GF-D8 (cell line): ENCODE measurements around the gene MYOM1.
A peak's percentile ranks its signal among the peaks of the same experiment; 100 is the strongest.
"Not testable (repeated sequence)": the region's sequence is repeated elsewhere in the genome, so short reads cannot be mapped to it uniquely, and the experiment has no call there.

Experiments used
- DNase-seq: peaks from one replicate; lab custom pipeline; 2025; lab: John Stamatoyannopoulos, UW

The MYOM1 gene

DNA sequence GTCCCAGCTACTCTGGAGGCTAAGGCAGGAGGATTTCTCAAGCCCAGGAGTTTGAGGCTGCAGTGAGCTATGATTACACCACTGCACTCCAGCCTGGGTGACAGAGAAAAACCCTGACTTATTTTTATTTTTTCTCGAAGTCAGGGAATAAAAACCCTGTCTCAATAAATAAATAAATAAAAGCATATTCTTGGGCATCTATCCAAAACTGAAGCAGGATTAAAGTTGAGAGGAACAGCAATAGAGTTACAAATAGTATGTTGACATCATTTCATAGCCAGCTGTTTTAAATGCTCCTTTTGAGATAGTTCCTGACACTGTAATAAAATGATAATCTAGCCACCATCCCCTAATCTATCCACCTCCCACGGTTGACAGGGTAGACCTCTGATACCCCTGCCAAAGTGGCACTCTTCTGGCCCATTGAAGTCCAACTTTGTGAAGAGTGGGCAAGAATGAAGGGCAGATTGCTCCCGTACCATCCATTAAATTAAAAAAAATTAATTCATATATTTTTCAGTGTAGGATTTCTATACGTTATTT is 164.5 kb downstream of the MYOM1 start:
- DNase-seq, result no peak

- no peak for DNase-seq
Measured at GRCh38 chr18:3054780-3055179, 165.0 kb downstream of the MYOM1 start.

DNA sequence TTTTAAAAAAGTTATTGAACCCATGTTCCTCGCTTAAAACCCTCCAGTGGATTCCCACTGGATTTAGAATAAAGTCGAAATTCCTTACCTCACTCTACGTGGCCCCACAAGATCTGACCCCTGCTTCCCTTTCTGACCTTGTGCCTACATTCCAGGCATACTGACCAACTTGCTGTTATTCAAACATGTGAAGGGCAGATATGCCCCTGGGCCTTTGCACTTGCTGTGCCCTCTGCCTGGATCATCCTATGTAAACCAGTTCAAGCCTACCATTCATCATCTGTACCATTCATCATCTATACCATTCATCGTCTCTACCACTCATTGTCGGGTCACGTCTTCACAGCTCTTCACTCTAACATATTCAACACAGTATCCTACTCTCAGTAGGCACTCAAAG is 165.6 kb downstream of the MYOM1 start:
- no peak for DNase-seq

GRCh38 chr18:3053081-3053480 is 166.7 kb downstream of the MYOM1 start:
- no peak for DNase-seq

- no peak for DNase-seq
Measured at GRCh38 chr18:3052411-3052758, 167.4 kb downstream of the MYOM1 start.

GRCh38 chr18:3051718-3052410 is 167.9 kb downstream of the MYOM1 start:
- DNase-seq, result peak; percentile 67

DNA sequence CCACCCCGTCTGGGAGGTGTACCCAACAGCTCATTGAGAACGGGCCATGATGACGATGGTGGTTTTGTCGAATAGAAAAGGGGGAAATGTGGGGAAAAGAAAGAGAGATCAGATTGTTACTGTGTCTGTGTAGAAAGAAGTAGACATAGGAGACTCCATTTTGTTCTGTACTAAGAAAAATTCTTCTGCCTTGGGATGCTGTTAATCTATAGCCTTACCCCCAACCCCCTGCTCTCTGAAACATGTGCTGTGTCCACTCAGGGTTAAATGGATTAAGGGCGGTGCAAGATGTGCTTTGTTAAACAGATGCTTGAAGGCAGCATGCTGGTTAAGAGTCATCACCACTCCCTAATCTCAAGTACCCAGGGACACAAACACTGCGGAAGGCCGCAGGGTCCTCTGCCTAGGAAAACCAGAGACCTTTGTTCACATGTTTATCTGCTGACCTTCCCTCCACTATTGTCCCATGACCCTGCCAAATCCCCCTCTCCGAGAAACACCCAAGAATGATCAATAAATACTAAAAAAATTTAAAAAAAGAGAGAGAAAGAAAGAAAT is 169.8 kb downstream of the MYOM1 start:
- DNase-seq, result not testable (repeated sequence)

GRCh38 chr18:3048820-3049349 is 170.9 kb downstream of the MYOM1 start:
- DNase-seq, result no peak

- no peak for DNase-seq
Measured at GRCh38 chr18:3048121-3048520, 171.6 kb downstream of the MYOM1 start.

- no peak for DNase-seq
Measured at GRCh38 chr18:3046216-3046808, 173.5 kb downstream of the MYOM1 start.

GRCh38 chr18:3044931-3045698 is 174.7 kb downstream of the MYOM1 start:
- DNase-seq, result peak; percentile 53

GRCh38 chr18:3042379-3042778 is 177.4 kb downstream of the MYOM1 start:
- no peak for DNase-seq

GRCh38 chr18:3041843-3042242 is 177.9 kb downstream of the MYOM1 start:
- no peak for DNase-seq

- DNase-seq, result no peak
Measured at GRCh38 chr18:3040881-3041280, 178.9 kb downstream of the MYOM1 start.

- DNase-seq, result no peak
Measured at GRCh38 chr18:3040173-3040572, 179.6 kb downstream of the MYOM1 start.

DNA sequence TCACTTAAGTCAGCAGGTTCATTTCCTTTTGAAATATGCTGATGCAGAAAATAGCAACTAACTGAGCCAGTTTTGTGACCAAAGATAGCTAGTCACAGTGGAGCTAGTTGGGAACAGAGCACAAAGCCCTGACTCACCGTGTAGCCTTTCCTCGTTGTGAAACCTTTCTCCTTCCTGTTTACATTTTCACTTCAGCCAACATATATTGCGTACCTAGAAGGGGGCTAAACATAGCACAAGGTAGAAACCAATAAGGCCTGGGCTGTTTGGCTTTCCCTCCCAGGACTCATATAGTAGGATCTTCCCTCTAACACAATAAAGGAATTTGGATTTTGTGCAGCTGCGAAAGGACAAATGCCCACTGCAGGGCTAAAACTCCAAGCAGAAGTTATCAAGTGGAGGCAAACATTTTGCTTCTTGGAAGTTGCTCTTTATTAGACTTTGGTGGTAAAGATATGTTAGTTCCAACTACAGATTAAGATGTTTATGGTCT is 182.3 kb downstream of the MYOM1 start:
- DNase-seq, result peak; percentile 35

DNA sequence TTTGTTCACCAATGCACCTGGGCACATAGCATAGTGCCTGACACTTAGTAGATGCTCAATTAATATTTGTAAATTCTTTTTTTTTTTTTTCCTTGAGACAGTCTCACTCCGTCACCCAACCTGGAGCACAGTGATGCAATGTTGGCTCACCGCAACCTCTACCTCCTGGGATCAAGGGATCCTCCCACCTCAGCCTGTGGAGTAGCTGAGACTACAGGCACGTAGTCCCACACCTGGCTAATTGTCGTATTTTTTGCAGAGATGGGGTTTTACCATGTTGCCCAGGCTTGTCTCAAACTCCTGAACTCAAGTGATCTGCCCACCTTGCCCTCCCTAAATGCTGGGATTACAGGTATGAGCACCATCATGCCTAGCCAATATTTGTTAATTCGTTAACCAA is 183.7 kb downstream of the MYOM1 start:
- no peak for DNase-seq

GRCh38 chr18:3035635-3036034 is 184.1 kb downstream of the MYOM1 start:
- DNase-seq, result no peak

DNA sequence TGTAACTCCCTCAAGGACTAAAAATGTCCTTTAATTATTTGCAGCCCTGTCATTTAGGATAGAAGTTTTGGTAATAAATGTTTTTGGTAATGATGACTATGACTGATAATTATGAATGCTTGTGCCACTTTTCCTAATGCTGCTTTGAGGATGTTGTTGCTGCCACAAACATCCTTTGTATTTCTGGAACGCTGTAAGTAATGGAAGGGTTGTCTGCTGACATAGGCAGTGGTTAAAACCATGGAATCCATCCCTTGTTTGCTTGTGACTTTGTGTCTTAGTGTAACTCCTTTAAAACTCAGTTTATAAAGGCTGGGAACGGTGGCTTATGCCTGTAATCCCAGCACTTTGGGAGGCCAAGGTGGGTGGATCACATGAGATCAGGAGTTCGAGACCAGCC is 187.0 kb downstream of the MYOM1 start:
- no peak for DNase-seq

DNA sequence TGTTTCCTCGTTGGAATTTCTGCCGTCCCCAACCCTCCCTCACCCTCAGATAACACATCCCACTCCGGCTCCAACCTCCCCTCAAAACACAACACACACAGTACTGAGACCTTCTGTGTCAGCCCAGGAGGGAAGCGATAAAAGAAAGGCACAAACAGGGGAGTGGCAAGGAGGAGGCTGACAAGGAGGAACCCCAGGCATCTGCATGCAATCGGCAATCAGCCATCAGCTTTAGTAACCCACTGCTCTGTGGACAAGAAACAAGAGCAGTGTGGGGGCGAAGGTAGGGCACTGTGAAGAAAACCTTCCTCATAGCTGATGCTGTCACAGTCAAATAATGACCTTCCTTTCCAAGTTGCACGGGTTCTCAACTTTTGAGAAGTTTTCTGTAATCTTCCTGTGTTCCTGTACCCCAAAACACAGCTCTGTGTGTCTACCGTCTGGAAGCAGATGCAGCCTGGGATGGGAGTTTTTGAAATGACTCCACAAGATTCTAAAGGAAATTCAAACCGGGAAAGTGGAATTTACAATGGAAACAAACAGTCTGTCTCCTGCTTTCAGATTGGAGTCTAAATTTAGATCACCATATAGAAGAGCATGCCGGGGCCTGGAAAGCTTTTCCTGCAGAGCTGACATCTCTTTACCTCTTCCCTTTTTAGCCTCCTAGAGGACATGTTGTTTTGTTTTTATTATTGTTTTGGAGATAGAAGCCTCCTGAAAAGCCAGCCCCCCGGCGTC is 190.4 kb downstream of the MYOM1 start:
- DNase-seq, result no peak

- not testable (repeated sequence) for DNase-seq
Measured at GRCh38 chr18:3028115-3028514, 191.7 kb downstream of the MYOM1 start.
